DMS53 treated with DMSO at 0.1 percent for 48 hours (cell line): ENCODE measurements around the gene TMPRSS4.

ENCODE experiments used
- DNase-seq: peaks from one replicate; lab custom pipeline; 2025; ENCODE audit not compliant: unreplicated experiment; lab: John Stamatoyannopoulos, UW

The TMPRSS4 gene

GRCh38 chr11:118152020-118152551 lies 75.2 kb downstream of the TMPRSS4 start:
- no peak for DNase-seq

GRCh38 chr11:118152552-118153471 lies 75.9 kb downstream of the TMPRSS4 start, which contains the start of gene SCN4B:
SCN4B (minus strand) TSS chr11:118152823; CDS start chr11:118152673, 150 bp downstream.
- DNase-seq: peak; percentile 20

- no peak for DNase-seq
Observed at GRCh38 chr11:118153516-118153915, 76.6 kb downstream of the TMPRSS4 start.

- no peak for DNase-seq
Observed at GRCh38 chr11:118153976-118154375, 77.1 kb downstream of the TMPRSS4 start.

- DNase-seq: no peak
Observed at GRCh38 chr11:118154641-118155040, 77.8 kb downstream of the TMPRSS4 start.

- DNase-seq: no peak
Observed at GRCh38 chr11:118155776-118156530, 79.1 kb downstream of the TMPRSS4 start.

- DNase-seq: no peak
Observed at GRCh38 chr11:118156531-118157185, 79.8 kb downstream of the TMPRSS4 start.

GRCh38 chr11:118157186-118157895 lies 80.5 kb downstream of the TMPRSS4 start:
- DNase-seq: no peak

- DNase-seq: no peak
Observed at GRCh38 chr11:118161786-118162185, 84.9 kb downstream of the TMPRSS4 start.

- DNase-seq: no peak
Observed at GRCh38 chr11:118162846-118163245, 86.0 kb downstream of the TMPRSS4 start.

- DNase-seq: no peak
Observed at GRCh38 chr11:118163494-118163893, 86.6 kb downstream of the TMPRSS4 start.

- no peak for DNase-seq
Observed at GRCh38 chr11:118164885-118165284, 88.0 kb downstream of the TMPRSS4 start.

- no peak for DNase-seq
Observed at GRCh38 chr11:118166641-118167040, 89.8 kb downstream of the TMPRSS4 start.

- DNase-seq: no peak
Observed at GRCh38 chr11:118167253-118167652, 90.4 kb downstream of the TMPRSS4 start.

GRCh38 chr11:118167906-118168305 lies 91.0 kb downstream of the TMPRSS4 start:
- no peak for DNase-seq

- no peak for DNase-seq
Observed at GRCh38 chr11:118168316-118168715, 91.4 kb downstream of the TMPRSS4 start.

- peak; percentile 8 for DNase-seq
Observed at GRCh38 chr11:118168751-118169150, 91.9 kb downstream of the TMPRSS4 start.

- no peak for DNase-seq
Observed at GRCh38 chr11:118169300-118170140, 92.6 kb downstream of the TMPRSS4 start.

- no peak for DNase-seq
Observed at GRCh38 chr11:118170231-118170630, 93.4 kb downstream of the TMPRSS4 start.

GRCh38 chr11:118170882-118171268 lies 94.0 kb downstream of the TMPRSS4 start:
- DNase-seq: no peak
